ENCODE measurements around the gene PRKAG2. TPM values are rescaled to one million over a fixed set of nuclear protein-coding genes. Genes with fewer than 3 reads are reported as not detected.
"Not testable (repeated sequence)": the region's sequence is repeated elsewhere in the genome, so short reads cannot be mapped to it uniquely, and the experiment has no call there.

The PRKAG2 gene
- total and polyA plus RNA-seq, 4 donors, result 17.5 to 33.3 (median 23.9) TPM

DNA sequence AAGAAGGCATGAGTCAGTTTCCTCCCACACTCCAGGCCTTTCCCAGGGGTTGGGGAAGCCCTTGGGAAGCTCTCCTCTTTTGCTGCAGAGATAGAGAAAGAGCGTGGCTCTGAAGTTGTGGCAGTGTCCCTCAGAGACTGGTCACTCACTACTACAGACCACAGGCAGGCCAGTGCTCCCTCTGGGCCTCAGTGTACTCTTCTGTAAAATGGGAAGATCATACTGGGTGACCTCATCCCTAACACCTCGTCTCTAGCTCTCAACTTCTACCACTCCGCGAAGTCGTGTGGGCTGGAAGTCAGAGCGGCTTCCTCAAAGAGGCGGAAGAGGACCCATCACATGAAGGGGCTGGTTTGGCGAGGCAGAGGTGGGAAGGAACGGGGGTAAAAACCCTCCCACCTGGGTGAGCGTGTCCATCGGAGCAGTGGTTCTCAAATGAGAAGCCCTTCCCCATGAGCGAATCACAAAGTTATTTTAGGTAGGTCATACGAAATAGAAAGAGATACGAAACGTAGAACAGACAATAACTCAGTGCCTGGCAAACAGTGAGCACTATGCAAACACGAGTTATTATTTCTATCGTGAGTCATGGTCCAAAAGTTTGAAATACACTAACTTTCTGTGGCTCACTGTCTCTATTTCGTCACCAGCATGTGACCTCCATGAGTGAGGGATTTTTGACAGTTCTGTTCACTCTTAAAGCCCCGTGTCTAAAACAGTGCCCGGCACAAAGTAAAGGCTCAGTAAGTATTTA lies 32.7 kb downstream of the PRKAG2 start:
- no peaks in the 10 kb centered on the region for H3K27me3 ChIP-seq (ENCODE audit: control insufficient read depth in 3 of 3, insufficient read depth in 3 of 3, low read length in 2 of 3)
- H3K9ac ChIP-seq (ENCODE audit: insufficient read depth in 1 of 2, low read length in 2 of 2), result no peak overlapping the region
- DNase-seq (no peak), ATAC-seq (ENCODE audit: insufficient read depth, low FRiP score) (no peak)
- H3K27ac ChIP-seq (ENCODE audit: low read depth in 1 of 2, low read length in 1 of 2), result peak overlapping the region in 1 of 2 donors; percentile 23
- H3K4me1 ChIP-seq (ENCODE audit: control insufficient read depth in 5 of 5, insufficient read depth in 5 of 5, low read length in 5 of 5), result peaks cover 0 to 1% (median 0%) of the 10 kb centered on the region in 5 donors
- no peak overlapping the region for H3K4me3 ChIP-seq
- peaks cover 0 to 3% (median 0%) of the 10 kb centered on the region in 4 donors for H3K36me3 ChIP-seq (ENCODE audit: control insufficient read depth in 4 of 4, insufficient read depth in 4 of 4, low read length in 4 of 4)
- TF ChIP-seq, protein P1, sequence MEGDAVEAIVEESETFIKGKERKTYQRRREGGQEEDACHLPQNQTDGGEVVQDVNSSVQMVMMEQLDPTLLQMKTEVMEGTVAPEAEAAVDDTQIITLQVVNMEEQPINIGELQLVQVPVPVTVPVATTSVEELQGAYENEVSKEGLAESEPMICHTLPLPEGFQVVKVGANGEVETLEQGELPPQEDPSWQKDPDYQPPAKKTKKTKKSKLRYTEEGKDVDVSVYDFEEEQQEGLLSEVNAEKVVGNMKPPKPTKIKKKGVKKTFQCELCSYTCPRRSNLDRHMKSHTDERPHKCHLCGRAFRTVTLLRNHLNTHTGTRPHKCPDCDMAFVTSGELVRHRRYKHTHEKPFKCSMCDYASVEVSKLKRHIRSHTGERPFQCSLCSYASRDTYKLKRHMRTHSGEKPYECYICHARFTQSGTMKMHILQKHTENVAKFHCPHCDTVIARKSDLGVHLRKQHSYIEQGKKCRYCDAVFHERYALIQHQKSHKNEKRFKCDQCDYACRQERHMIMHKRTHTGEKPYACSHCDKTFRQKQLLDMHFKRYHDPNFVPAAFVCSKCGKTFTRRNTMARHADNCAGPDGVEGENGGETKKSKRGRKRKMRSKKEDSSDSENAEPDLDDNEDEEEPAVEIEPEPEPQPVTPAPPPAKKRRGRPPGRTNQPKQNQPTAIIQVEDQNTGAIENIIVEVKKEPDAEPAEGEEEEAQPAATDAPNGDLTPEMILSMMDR (IDR thresholded peaks at IDR 0.05; ENCODE audit: control extremely low read depth, extremely low read depth), result no peak
- WGBS, 2 donors, result 75 to 77% methylated on average over 20 of the region's 20 CpGs
- H3K9me3 ChIP-seq (ENCODE audit: control insufficient read depth in 4 of 4, insufficient read depth in 3 of 4, low read length in 3 of 4), result no peaks in the 10 kb centered on the region

DNA sequence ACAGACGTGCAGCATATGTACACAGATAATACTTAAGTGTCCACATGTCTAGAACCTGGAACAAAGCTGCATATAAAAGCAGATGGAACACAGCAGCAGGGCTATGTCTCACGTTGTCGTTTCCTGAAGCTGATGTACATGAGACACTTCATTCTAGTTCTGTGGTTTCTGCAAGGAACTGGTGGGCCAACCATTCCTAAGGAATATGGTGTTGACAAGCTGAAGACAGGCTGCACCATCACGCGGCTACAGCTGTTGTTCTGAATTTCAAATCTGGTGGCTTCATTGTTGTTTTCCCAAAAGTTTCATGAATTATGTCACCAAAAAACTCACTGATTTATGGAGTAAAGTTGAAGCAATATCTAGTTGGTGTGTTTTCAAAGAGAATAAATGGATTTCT lies 33.7 kb downstream of the PRKAG2 start:
- Histone ChIP-seq H3K36me3 (ENCODE audit: control insufficient read depth in 4 of 4, insufficient read depth in 4 of 4, low read length in 4 of 4) (peaks cover 0 to 3% (median 0%) of the 10 kb centered on the region in 4 donors), H3K27ac (ENCODE audit: low read depth in 1 of 2, low read length in 1 of 2) (no peak overlapping the region), H3K27me3 (ENCODE audit: control insufficient read depth in 3 of 3, insufficient read depth in 3 of 3, low read length in 2 of 3) (no peaks in the 10 kb centered on the region), H3K4me3 (no peak overlapping the region), H3K9ac (ENCODE audit: insufficient read depth in 1 of 2, low read length in 2 of 2) (no peak overlapping the region), H3K4me1 (ENCODE audit: control insufficient read depth in 5 of 5, insufficient read depth in 5 of 5, low read length in 5 of 5) (peaks cover 0 to 4% (median 0%) of the 10 kb centered on the region in 5 donors), H3K9me3 (ENCODE audit: control insufficient read depth in 4 of 4, insufficient read depth in 3 of 4, low read length in 3 of 4) (no peaks in the 10 kb centered on the region)
- ATAC-seq (ENCODE audit: insufficient read depth, low FRiP score), result no peak
- 67 to 70% methylated on average over 5 of the region's 5 CpGs for WGBS, 2 donors
- peak in 1 of 3 donors; percentile 44 for DNase-seq
- TF ChIP-seq, protein P1 (IDR thresholded peaks at IDR 0.05; ENCODE audit: control extremely low read depth, extremely low read depth), result no peak

DNA sequence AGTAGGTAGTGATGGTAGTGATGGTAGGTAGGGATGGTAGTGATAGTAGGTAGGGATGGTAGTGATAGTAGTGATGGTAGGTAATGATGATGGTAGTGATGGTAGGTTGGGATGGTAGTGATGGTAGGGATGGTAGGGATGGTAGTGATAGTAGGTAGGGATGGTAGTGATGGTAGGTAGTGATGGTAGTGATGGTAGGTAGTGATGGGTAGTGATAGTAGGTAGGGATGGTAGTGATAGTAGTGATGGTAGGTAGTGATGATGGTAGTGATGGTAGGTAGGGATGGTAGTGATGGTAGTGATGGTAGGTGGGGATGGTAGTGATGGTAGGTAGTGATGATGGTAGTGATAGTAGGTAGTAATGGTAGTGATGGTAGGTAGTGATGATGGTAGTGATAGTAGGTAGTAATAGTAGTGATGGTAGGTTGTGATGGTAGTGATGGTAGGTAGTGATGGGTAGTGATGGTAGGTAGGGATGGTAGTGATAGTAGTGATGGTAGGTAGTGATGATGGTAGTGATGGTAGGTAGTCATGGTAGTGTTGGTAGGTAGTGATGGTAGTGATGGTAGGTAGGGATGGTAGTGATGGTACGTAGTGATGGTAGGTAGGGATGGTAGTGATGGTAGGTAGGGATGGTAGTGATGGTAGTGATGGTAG lies 35.4 kb downstream of the PRKAG2 start:
- not testable (repeated sequence) for H3K9ac ChIP-seq (ENCODE audit: insufficient read depth in 1 of 2, low read length in 2 of 2); H3K27me3 ChIP-seq (ENCODE audit: control insufficient read depth in 3 of 3, insufficient read depth in 3 of 3, low read length in 2 of 3); ATAC-seq (ENCODE audit: insufficient read depth, low FRiP score); H3K27ac ChIP-seq (ENCODE audit: low read depth in 1 of 2, low read length in 1 of 2); H3K9me3 ChIP-seq (ENCODE audit: control insufficient read depth in 4 of 4, insufficient read depth in 3 of 4, low read length in 3 of 4); H3K36me3 ChIP-seq (ENCODE audit: control insufficient read depth in 4 of 4, insufficient read depth in 4 of 4, low read length in 4 of 4); DNase-seq; H3K4me3 ChIP-seq
- 93 to 100% methylated on average over 1 of the region's 1 CpG for WGBS, 2 donors
- peaks cover 0 to 15% (median 0%) of the 10 kb centered on the region in 5 donors for H3K4me1 ChIP-seq (ENCODE audit: control insufficient read depth in 5 of 5, insufficient read depth in 5 of 5, low read length in 5 of 5)
